WTC11 (cell line): Measurements from ENCODE around the gene EXOC6. TPM values are rescaled to one million over a fixed set of nuclear protein-coding genes. Genes with fewer than 3 reads are reported as not detected.

Source experiments
- ATAC-seq: fragments of 200-7000 bp; cut with Tn5 transposase; 2 replicates; pipeline ENCODE4 v1.10.0; 2021; ENCODE audit warnings: mild to moderate bottlenecking, moderate library complexity
- CTCF ChIA-PET: fragments of 300-600 bp; sonication (Branson Sonifier 250); formaldehyde crosslinking; loops from one replicate; lab custom pipeline; 2021; ENCODE audit warnings: antibody characterized with exemption; lab: Charles Lee
- POLR2A ChIA-PET: fragments of 350-600 bp; sonication (Branson Sonifier 250); formaldehyde crosslinking; loops from one replicate; lab custom pipeline; 2021; ENCODE audit warnings: antibody characterized with exemption; lab: Charles Lee
- DNase-seq: peaks from one replicate; pipeline ENCODE4 v3.0.0; 2021; ENCODE audit warnings: low spot score
- H3K27ac Mint-ChIP-seq: 2 replicates; pipeline ENCODE4 v1.8.0; 2021; ENCODE audit warnings: mixed read lengths
- H3K27me3 Mint-ChIP-seq: 2 replicates; pipeline ENCODE4 v1.8.0; 2021; ENCODE audit warnings: low read depth, mild to moderate bottlenecking, moderate library complexity, mixed read lengths
- H3K36me3 Mint-ChIP-seq: 2 replicates; pipeline ENCODE4 v1.8.0; 2021; ENCODE audit warnings: mixed read lengths
- H3K4me1 Mint-ChIP-seq: 2 replicates; pipeline ENCODE4 v1.8.0; 2022; ENCODE audit warnings: mixed read lengths
- H3K4me3 Mint-ChIP-seq: 2 replicates; pipeline ENCODE4 v1.8.0; 2021; ENCODE audit warnings: mild to moderate bottlenecking, moderate library complexity, mixed read lengths
- H3K9me3 Mint-ChIP-seq: 2 replicates; pipeline ENCODE4 v1.8.0; 2021; ENCODE audit warnings: mixed read lengths
- ATF1 ChIP-seq: sonication (generic); formaldehyde crosslinking; IDR thresholded peaks from 2 replicates; pipeline ENCODE4 v1.8.1; 2023; ENCODE audit warnings: mild to moderate bottlenecking, moderate library complexity, missing genetic modification reagents
- CBFB ChIP-seq: sonication (generic); formaldehyde crosslinking; IDR thresholded peaks from 2 replicates; pipeline ENCODE4 v1.8.1; 2022; ENCODE audit warnings: mild to moderate bottlenecking, low read depth, missing genetic modification reagents
- E2F5 ChIP-seq: sonication (generic); formaldehyde crosslinking; IDR thresholded peaks from 2 replicates; pipeline ENCODE4 v1.8.1; 2022; ENCODE audit warnings: mild to moderate bottlenecking, moderate library complexity, missing genetic modification reagents
- FOXK1 ChIP-seq: sonication (generic); formaldehyde crosslinking; IDR thresholded peaks from 2 replicates; pipeline ENCODE4 v1.8.0; 2022; ENCODE audit warnings: mild to moderate bottlenecking, moderate library complexity, missing genetic modification reagents
- HMGA2 ChIP-seq: fragments of 250-450 bp; sonication (Bioruptor Pico); IDR thresholded peaks from 2 replicates; pipeline ENCODE4 v1.4.0; 2021; ENCODE audit warnings: mild to moderate bottlenecking, moderate library complexity
- HMGXB4 ChIP-seq: sonication (generic); formaldehyde crosslinking; IDR thresholded peaks from 2 replicates; pipeline ENCODE4 v1.8.1; 2023; ENCODE audit warnings: mild to moderate bottlenecking, moderate library complexity, missing genetic modification reagents
- MLX ChIP-seq: sonication (generic); formaldehyde crosslinking; IDR thresholded peaks from 2 replicates; pipeline ENCODE4 v1.8.1; 2023; ENCODE audit warnings: mild to moderate bottlenecking, missing genetic modification reagents, moderate library complexity
- ZNF396 ChIP-seq: fragments of 250-450 bp; sonication (Bioruptor Pico); IDR thresholded peaks from 2 replicates; pipeline ENCODE4 v1.8.0; 2021; ENCODE audit warnings: mild to moderate bottlenecking, moderate library complexity, borderline replicate concordance
- ZNF416 ChIP-seq: fragments of 250-450 bp; sonication (Bioruptor Pico); IDR thresholded peaks from 2 replicates; pipeline ENCODE4 v1.9.0; 2021; ENCODE audit warnings: mild to moderate bottlenecking, inconsistent platforms
- ZNF532 ChIP-seq: fragments of 250-450 bp; sonication (Bioruptor Pico); IDR thresholded peaks from 2 replicates; pipeline ENCODE4 v1.9.0; 2021; ENCODE audit warnings: mild to moderate bottlenecking, borderline replicate concordance
- total RNA-seq: library from RNA; stranded (reverse); gene quantifications from 3 replicates; pipeline ENCODE4 v1.2.3, GENCODE V29; 2021
- TF ChIP-seq, protein P1 (sequence below): sonication (generic); formaldehyde crosslinking; IDR thresholded peaks from 2 replicates; pipeline ENCODE4 v1.8.1; 2022; ENCODE audit warnings: missing genetic modification reagents, borderline replicate concordance
- TF ChIP-seq, protein P2 (sequence below): fragments of 250-450 bp; sonication (Bioruptor Pico); IDR thresholded peaks from 2 replicates; pipeline ENCODE4 v1.9.0; 2021; ENCODE audit warnings: mild to moderate bottlenecking

EXOC6 gene
- total RNA-seq, 1 experiment from 2014 or later: 5.0 TPM

DNA sequence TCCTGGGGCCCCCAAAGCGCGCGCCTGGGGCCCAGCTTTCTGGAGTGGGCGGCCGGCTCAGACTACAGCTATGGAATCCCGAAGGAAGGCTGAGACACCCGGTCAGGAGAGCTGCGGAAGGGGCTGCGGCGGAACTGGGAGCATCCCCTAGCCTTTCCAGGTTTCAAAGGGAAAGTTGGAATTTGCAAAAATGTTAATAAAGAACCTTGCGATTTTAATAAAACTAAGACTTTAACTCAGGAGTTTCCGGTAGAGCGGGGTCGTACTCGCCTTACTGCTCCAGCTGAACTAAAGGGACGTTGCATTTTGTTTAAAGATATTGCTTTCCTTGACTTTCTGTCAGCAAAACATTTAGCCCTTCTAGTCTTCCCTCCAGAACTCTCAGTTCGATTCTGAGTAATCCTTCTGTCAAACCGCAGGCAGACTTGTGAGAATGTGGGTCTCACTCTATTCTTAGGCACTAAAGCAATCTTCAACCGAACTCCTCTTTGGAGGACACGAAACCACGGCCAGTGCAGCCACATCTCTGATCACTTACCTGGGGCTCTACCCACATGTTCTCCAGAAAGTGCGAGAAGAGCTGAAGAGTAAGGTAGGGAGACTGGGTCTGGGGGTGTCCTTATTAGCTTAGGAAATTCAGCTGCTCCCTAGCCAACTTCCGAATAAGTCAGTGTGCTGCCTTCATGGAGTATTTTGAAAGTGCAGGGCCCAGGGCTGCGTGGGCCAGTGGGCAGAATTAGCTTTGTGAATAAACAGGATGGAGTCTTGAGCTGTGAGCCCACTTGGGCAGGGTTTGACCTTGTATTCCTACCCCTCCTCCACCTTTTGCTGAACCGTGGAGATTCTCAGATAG, 227.3 kb downstream of the EXOC6 start (continued):
- TF ChIP-seq ATF1 (no peak), E2F5 (CRISPR knock-in tag) (no peak)
- TF ChIP-seq, protein P1, sequence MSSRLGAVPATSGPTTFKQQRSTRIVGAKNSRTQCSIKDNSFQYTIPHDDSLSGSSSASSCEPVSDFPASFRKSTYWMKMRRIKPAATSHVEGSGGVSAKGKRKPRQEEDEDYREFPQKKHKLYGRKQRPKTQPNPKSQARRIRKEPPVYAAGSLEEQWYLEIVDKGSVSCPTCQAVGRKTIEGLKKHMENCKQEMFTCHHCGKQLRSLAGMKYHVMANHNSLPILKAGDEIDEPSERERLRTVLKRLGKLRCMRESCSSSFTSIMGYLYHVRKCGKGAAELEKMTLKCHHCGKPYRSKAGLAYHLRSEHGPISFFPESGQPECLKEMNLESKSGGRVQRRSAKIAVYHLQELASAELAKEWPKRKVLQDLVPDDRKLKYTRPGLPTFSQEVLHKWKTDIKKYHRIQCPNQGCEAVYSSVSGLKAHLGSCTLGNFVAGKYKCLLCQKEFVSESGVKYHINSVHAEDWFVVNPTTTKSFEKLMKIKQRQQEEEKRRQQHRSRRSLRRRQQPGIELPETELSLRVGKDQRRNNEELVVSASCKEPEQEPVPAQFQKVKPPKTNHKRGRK: no peak

DNA sequence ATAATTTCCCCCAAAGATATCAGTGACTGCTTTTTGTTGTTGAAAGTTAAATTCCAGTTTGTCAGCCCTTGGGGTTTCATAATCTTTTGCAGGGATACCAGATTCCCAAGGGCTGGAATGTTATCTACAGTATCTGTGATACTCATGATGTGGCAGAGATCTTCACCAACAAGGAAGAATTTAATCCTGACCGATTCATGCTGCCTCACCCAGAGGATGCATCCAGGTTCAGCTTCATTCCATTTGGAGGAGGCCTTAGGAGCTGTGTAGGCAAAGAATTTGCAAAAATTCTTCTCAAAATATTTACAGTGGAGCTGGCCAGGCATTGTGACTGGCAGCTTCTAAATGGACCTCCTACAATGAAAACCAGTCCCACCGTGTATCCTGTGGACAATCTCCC, 228.6 kb downstream of the EXOC6 start:
- ChIA-PET POLR2A (no interaction called here), CTCF (interaction anchor here (0.6 to 7.1 kb wide), 9 partner anchors 13 to 406 kb away, joined by 3 to 106 read pairs (median 6); partner anchors contain the start of gene CYP26C1)
- no peak for ATAC-seq
- H3K27me3 Mint-ChIP-seq: peaks cover 77% of the 10 kb centered on the region
- no peaks in the 10 kb centered on the region for H3K36me3 Mint-ChIP-seq
- TF ChIP-seq MLX (CRISPR knock-in tag): no peak
- TF ChIP-seq HMGXB4: no peak
- no peak for TF ChIP-seq FOXK1 (CRISPR knock-in tag)
- TF ChIP-seq CBFB (CRISPR knock-in tag): no peak
- TF ChIP-seq, protein P2, sequence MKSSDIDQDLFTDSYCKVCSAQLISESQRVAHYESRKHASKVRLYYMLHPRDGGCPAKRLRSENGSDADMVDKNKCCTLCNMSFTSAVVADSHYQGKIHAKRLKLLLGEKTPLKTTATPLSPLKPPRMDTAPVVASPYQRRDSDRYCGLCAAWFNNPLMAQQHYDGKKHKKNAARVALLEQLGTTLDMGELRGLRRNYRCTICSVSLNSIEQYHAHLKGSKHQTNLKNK: no peak
- no peak for TF ChIP-seq ZNF416 (CRISPR knock-in tag)
- TF ChIP-seq, all 79 proteins: peak for 0
- no peak overlapping the region for H3K27ac Mint-ChIP-seq
- peaks cover 39% of the 10 kb centered on the region for H3K4me1 Mint-ChIP-seq
- no peak for DNase-seq
- H3K4me3 Mint-ChIP-seq: no peak overlapping the region
- H3K9me3 Mint-ChIP-seq: no peaks in the 10 kb centered on the region

DNA sequence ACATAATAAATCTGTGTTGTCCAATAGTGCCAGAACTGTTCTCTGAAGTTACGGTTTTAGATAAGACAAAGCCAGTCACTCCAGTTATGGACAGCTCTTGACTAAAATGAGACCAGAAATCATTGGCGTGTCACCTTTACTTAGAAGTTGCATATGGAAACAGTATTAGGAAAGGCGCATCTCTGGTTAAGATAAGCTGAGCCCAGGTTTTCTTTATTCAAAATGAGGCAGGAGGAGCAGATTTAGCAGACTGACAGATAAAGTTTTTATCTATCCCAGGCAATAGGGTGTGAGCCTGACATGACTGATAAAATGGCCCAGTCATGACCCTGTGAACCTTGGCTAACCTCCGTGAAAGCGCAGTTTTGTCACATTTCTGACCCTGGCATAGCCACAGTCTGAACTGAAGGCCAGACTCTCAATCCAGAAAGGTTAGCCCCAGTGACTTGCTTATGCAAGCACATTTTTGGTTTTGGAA, 229.6 kb downstream of the EXOC6 start:
- Mint-ChIP-seq H3K27ac (no peak overlapping the region), H3K27me3 (peaks cover 67% of the 10 kb centered on the region), H3K9me3 (no peaks in the 10 kb centered on the region), H3K4me3 (no peak overlapping the region), H3K4me1 (peaks cover 32% of the 10 kb centered on the region), H3K36me3 (no peaks in the 10 kb centered on the region)
- ATAC-seq (no peak), DNase-seq (no peak)
- POLR2A ChIA-PET: no interaction called here
- no peak for TF ChIP-seq ZNF396 (CRISPR knock-in tag)
- no peak for TF ChIP-seq ZNF532 (CRISPR knock-in tag)
- TF ChIP-seq HMGA2 (CRISPR knock-in tag): no peak
- CTCF ChIA-PET: interaction anchor here (0.6 to 7.1 kb wide), 5 partner anchors 14 to 280 kb away, joined by 6 to 106 read pairs (median 10); partner anchors contain the start of gene CYP26C1
